HG03354 (cell line): Measurements from ENCODE around the gene GATA2.

ENCODE experiments used
- ATAC-seq: cut with Tn5 transposase; IDR thresholded peaks from one replicate; pipeline ENCODE4 v1.9.1; 2021; ENCODE audit warnings: mild to moderate bottlenecking; ENCODE audit not compliant: unreplicated experiment, poor library complexity, severe bottlenecking

GATA2 gene

DNA sequence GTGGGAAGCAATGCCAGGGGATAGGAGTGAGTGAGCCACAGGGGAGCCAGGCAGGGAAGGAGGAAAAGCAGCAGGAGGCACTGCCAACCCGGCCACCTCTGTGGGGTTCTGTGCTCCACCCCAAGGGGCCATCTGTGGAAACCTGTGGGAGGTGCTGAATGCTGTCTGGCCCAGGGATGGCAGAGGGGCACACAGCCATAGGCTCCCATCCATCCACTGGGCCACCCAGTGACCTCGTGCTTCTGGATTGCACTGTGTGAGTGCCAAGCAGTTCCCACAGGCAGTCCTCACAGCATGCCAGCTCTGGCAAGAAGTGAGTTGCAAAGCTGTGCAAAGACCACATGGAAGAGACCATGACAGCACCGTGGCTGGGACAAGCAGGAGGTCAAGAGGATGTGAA is 53.8 kb downstream of the GATA2 start:
- ATAC-seq: no peak

DNA sequence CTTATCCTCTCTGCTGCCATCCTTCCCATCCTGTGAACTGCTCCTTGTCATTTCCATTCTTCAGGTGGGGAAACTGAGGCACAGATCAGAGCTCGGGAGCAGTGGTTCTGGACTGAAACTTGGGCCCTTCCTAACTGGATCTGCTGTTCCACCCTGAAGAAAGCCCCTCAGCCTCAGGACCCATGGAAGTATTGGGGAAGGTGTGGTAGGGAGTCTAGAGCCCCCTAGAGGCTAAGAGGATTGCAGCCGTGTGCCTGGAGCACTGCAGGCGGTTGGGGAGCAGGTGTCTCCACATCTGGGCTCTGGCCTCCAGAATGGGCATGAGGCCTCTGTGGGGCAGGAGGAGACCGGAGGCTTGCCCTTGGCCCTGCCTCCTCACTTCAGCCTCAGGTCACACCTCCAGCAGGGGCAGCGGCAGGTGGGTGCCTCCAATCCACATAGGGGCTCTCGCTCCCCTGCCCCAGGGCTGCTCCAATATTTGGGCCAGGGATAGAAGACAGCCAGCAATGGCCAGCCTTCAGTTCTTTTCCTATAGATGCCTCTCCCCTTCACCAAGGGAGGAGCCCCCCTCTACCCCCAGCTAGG is 54.4 kb downstream of the GATA2 start:
- no peak for ATAC-seq

DNA sequence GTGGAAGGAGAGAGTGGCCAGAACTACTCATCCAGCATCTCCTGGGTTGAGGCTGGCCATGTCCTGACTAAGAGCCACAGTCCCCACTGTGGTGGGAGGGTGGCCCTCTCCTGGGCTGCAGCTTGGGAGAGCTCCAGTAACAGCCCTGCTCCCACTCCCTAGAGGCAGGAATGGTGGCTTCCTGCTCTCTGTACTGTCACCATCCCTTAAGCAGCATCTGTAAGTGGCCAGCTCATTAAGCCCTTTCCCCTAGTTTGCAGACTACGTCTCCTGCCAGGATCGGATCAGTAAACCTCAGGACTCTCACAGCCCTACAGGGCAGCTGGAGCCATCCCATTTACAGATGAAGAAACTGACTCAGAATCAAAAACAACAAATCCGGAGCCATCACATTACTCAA is 56.8 kb downstream of the GATA2 start:
- no peak for ATAC-seq

DNA sequence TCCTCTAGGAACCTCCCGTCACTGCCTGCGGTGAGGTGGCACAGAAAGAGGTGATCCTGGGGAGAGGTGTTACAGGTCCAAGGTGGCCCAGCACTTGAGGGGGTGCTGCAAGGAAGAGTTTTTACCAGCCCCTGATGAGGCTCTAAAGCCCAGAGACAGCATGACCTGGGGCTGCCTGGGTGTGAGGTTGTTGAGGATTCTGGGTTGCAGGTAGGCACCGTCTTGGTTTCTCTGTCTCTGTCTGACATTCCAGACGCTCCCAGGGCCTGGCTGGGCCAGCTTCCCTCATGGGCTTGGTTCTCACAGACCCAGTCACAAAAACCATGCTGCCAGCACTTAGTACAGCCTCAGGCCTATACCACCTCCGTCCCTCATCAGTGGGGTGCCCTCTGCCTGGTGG is 57.4 kb downstream of the GATA2 start:
- ATAC-seq: no peak

DNA sequence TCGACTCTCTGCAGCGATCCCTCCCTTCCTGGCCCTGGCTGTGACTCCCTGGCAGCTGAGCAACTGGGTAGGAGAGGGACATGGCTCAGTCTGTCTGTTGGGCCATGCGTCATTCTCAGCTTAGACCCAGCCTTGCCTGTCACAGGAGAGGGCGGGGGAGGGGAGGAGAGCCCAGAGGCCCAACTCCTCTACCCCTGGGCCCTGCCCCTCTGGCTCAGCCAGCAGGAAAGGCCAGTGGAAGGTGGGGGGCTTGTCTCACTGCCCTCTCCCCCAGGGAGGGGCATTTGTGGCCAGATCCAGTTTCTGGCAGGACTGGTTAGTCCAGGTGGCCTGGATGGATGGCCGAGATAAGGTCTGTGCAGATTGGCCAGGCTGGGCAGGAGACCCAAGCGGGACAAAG is 57.9 kb downstream of the GATA2 start:
- no peak for ATAC-seq

DNA sequence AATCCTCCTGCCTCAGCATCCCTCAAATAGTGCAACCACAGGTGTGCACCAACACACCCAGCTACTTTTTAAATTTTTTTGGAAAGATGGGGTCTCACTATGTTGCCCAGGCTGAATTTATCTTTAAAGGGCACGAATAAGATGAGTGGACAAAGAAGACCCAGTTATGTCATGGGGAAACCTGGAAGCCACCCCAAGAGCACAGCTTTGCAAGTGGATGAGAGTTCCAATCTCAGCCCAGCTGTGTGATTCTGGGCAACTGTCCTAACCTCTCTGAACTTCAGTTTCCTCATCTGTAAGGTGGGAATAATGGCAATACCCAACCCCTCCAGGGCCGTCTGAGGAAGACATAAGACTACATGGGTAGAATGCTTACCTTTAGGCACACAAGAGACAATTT is 58.5 kb downstream of the GATA2 start:
- ATAC-seq: no peak

DNA sequence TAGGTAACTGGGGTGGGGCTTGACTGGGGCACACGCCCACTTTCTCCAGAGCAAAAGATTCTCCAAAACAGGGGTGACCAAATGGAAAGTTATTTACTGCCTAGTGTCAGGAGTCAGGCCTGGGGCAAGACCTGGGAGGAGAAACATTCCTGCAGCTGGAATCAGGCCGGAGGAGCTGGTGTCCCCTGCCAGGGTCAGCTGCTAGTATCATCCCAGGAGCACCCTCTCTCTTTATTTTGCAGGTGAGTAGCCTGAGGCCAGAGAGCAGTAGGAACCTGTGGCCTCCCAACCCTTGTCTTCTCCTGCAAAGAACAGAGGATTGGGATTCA is 59.2 kb downstream of the GATA2 start:
- no peak for ATAC-seq

DNA sequence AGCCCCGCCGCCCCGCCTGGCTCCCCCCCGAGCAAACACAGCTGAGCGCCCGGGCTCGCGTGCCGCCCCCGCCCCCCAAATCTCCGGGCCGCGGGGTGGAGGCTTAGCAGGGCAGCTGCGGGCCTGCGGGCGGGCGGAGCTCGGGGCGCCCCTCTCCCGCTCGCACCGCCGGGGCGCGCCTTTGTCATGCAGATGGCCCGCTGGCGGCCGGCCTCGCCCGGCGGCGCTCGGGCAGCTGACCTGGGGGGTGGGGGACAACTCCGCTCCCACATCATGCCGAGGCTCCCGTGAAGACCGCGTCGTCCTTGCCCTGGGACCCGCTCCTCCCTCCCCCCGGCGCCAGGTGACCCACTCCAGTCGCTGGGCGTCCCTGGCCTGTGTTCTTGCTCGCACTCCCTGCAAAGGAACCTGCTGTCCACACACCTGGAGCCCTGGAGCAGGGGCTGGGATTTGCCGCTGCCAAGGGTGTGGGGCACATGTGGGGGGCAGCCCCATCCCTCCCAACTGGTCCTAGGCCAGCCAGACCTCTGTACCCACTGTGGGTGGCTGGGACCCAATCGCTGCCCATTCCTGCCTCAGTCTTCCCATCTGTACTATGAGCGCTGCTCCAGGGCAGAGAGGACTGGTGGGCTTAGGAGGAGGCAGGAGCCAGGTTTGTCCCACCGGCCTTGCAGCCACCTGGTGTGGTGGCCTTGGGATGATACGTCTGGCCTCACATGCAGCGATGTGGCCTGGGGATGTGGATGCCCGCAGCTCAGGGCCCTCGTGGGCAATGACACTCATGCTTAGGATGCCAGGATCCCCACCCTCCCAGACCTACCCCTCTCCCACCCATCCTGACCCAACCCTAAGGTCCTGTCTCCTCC is 59.8 kb downstream of the GATA2 start:
- ATAC-seq: no peak

DNA sequence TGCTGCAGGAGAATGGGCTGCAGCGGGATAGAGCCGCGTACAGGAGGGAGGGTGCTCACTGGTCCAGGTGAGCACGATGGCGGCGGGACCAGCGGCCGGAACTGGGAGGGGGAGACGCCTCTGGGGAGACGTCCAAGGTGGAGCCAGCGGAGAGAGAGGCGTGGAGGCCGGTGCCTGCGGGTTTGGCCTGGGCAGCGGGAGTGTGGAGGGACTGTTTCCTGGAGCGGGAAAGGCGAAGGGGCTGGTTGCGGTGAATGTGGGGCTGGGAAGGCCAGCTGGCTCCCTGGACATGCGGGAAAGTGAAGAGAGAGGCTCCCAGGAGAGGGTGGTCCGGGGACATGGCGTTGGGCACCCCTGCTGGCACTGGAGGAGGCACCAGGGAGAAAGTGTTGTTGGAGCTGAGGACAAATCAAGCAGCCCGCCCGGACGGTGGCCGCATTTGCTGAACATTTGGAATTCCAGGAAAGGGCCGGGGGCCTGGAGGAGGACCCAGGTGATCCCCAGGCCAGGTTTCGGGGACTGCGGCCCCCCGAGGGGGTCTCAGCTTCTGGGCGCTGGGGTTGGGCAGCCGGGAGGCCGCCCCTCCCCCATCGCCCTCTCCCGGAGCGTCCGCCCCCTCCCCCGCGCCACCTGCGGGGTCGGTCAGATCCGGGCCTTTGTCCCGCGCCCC is 60.6 kb downstream of the GATA2 start:
- ATAC-seq: no peak

DNA sequence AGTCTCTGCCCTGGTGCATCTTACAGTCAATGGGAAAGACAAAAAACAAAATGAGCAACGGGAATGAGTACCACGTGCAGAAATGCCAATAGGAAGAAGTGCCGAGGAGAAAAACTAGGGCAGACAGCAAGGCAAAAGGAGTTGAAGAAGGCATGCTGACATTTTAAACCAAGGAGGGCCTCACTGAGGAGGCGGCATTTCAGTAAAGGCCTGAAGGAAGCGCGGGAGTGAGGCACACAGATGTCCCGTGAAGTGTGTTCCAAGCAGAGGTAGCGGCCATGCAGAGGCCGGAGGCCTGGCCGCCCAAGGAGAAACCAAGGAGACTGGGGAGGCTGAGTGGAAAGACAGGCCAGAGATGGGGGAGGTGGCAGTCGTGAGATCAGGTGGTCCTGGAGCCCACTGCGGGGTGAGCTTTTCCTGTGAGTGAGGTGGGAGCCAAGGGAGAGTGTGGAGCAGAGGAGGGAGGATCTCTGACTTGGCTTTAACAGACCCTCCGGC is 61.1 kb downstream of the GATA2 start:
- ATAC-seq: no peak

DNA sequence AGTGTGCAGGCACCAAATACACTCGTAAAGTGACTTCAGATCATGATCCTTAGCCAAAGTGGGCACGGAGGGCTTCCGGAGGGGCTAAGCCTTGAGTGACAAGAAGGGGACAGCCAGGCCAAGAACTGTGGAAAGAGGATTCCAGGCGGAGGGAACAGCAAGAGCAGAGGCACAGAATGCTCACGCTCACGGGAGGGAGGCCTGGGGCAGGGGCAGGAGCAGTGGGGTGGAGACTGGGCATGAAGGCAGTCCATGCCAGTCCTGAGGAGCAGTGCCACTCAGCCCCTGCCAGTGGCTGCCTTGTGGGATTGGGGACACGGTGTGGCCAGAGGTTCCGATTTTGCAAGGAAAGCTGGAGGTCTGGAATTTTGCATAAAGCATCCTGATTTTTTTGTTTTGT is 62.3 kb downstream of the GATA2 start:
- no peak for ATAC-seq

DNA sequence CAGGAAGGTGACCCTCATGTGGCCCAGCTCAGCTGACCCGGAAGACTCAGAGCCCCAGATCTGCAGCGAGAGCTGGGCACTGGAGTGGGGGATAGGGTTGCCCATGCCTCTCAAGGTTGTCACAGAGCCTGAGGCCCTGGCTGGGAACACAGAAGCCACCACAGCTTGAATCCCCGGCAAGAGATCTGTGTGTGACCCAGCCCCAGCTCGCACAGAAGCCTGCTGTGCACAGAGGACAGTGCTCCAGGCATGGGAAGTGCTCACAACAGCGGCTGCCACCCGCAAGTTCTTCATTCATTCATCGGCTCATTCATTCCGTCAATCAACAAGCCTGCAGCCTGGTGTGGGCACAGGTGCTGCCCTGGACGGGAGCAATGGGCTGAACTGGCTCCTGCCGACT is 62.7 kb downstream of the GATA2 start:
- ATAC-seq: no peak

DNA sequence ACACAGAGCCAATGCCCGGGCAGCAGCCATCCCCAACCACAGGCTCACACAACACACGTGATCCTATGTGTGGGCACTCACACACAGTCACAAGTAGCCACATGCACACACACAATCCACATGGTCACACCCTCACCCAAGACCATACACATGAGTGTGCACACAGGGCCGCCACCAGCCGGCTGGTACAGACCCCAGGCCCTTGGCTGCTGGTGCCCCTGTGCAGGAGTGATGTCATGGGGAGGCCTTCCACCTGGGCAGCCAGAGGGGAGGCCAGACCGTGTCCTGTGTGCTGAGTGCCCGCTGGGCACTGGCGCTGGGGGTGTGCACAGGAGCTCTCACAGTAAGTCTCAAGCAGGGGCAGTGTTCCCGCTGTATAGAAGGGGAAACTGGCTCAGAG is 63.2 kb downstream of the GATA2 start:
- ATAC-seq: no peak
